ENCODE data around the gene PHF20.
"Not testable (repeated sequence)": the region's sequence is repeated elsewhere in the genome, so short reads cannot be mapped to it uniquely, and the experiment has no call there.

Gene PHF20

DNA sequence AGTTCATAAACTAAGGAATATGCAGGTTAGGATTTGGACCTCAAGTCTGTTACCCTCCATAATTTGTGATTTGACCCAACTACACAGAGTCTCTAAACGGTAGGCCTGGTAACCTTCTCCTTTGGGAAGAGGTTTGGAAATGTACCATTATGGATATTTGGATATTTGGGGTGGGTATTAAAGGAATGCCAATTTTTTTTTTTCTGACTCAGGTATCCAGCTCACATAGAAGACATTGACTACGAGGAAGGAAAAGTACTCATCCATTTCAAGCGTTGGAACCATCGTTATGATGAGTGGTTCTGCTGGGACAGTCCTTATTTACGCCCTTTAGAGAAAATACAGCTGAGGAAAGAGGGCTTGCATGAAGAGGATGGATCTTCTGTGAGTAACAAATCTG, 70.5 kb downstream of the PHF20 start:
- no peak for DNase-seq

GRCh38 chr20:35843894-35844293, 72.1 kb downstream of the PHF20 start:
- not testable (repeated sequence) for DNase-seq

- DNase-seq: no peak
Observed at GRCh38 chr20:35845561-35845960, 73.7 kb downstream of the PHF20 start.

GRCh38 chr20:35849706-35850105, 77.9 kb downstream of the PHF20 start:
- no peak for DNase-seq

- DNase-seq: not testable (repeated sequence)
Observed at GRCh38 chr20:35851659-35852058, 79.8 kb downstream of the PHF20 start.

DNA sequence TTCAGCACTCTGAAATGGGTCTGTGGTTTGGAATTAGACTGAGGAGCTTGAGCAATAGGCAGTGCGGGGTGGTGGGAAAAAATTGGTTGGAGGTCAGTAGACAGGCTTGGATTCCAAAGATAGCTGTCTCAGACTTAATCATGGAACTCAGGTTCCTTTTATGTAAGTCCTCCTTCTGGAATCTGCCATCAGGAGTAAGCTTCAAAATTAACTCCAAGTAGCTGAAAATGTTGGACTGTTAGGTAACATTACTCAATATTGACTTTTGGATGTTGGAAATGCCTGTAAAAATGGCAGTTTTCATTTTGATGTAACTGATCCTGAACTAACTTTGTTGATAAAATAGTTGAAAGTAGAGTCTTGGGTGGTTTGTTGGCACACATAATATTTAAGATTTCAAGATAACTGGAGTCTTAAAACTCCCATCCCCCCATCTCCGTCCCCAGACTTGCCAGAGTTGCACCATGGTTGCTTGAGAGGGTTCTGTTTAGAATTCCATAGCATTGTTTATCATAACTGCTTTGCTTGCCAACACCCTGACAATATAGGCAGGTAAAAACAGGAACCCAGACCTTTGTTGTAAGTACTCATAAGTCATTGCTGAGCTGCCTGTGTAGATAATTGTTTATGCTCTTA, 83.0 kb downstream of the PHF20 start:
- DNase-seq: no peak

GRCh38 chr20:35855641-35856040, 83.8 kb downstream of the PHF20 start:
- DNase-seq: not testable (repeated sequence)

DNA sequence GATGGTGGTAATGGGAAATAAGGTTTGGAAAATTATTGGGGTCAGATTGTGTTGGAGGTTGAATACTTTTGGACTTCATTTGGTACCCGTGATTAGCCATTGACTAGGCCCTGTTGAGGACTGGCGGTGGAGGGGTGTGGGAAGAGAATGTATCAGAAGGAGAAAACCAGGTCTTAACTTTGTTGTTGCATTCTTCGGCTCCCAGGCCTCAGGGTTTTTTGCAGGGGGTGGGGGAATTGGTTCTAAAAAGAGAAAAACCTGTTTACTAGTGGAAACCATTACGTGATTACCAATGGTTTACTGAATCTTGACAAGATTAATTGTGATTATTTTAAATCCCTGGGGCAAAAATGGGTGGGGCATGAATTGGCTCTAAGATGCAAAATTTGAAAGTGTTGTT, 85.1 kb downstream of the PHF20 start:
- DNase-seq: no peak

DNA sequence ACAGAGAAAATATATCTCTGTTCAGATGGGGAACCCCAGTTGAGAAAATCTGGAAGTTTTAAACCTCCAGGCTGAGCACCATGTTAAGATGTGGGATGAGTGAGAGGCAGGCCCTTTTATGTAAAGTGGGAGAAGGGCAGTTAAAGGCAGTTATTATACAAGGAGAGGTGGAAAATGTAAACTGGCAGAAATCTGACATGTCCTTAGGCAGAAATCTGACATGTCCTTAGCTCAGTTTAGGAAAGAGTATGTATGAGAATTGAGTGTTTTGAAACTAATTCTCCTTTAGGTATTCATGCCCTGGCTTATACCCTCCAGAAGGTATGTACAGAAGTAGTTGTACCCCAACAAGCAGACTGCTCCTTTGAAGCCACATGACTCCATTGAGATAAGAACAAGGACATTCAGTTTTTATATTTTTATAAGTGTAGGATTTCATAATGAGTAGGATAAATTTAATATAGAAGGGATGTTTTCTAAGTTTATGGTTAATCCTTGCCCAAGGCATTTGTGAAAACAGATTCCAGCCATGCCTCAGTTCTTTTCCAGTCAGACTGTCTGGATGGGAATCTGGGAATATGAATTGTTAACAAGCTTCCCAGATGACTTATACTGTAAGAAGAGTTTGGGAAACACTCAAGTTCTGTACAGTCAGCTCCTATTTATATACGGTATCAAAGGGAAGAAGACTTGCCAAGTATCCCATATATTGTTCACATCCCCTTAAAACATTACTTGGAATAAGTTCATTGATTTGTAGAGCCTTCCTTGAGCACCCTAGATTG, 94.8 kb downstream of the PHF20 start:
- no peak for DNase-seq

DNA sequence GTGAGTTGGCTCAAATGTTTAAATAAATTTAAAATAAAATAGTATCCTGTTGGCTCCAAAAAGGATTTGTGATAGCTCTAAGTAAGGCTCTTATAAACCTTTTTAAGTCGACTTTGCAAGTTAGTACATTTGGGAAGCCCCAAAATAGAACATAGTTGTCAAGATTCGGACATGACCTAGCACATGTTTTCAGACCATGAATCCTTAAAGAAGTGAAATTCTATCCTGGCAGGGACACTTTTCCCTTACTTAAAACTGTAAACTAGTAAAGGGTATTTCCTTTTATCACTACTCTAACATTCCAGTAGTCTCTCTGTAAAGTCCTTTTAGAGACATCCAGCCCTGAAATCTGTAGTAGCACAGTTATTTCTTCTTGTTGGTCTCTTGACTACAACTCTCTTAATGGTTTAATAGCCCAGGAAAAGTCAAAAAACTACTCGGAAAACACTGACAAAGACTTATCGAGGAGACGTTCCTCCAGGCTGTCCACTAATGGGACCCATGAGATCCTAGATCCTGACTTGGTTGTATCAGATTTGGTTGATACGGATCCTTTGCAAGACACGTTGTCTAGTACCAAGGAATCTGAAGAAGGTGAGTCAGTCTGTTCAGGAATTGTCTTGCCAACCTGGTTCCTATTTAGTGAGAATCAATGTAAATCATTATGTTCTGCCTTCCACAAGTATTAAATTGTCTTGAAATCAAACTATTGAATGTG, 98.9 kb downstream of the PHF20 start:
- DNase-seq: no peak

- DNase-seq: peak; percentile 36
Observed at GRCh38 chr20:35871259-35871771, 99.5 kb downstream of the PHF20 start.

- no peak for DNase-seq
Observed at GRCh38 chr20:35876033-35876320, 104.2 kb downstream of the PHF20 start.

GRCh38 chr20:35877611-35878010, 105.8 kb downstream of the PHF20 start:
- DNase-seq: no peak

DNA sequence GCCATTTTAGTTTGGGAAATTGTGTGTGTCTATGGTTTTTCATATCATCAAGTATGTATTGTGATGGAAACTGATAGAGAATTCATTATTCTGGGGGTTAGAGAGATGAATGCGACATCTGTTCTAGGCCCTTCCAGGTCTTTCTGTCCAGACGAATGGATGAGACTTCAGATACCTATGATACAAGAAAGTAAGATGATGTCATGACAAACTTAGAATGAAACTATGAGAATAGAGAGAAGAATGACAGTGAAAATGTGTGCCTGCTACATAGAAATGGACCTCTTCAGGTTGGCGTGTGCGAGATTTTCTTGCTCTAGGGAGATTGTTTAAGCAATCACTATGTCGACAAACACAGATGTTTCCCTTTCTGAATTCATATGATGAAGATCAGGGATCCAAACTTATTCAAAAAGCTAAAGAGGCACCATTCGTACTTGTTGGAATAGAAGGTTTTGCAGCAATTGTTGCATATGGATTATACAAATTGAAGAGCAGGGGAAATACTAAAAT, 106.4 kb downstream of the PHF20 start:
- no peak for DNase-seq

GRCh38 chr20:35881676-35882075, 109.9 kb downstream of the PHF20 start:
- no peak for DNase-seq

GRCh38 chr20:35882427-35883161, 110.8 kb downstream of the PHF20 start:
- not testable (repeated sequence) for DNase-seq

- DNase-seq: no peak
Observed at GRCh38 chr20:35883336-35883777, 111.5 kb downstream of the PHF20 start.

DNA sequence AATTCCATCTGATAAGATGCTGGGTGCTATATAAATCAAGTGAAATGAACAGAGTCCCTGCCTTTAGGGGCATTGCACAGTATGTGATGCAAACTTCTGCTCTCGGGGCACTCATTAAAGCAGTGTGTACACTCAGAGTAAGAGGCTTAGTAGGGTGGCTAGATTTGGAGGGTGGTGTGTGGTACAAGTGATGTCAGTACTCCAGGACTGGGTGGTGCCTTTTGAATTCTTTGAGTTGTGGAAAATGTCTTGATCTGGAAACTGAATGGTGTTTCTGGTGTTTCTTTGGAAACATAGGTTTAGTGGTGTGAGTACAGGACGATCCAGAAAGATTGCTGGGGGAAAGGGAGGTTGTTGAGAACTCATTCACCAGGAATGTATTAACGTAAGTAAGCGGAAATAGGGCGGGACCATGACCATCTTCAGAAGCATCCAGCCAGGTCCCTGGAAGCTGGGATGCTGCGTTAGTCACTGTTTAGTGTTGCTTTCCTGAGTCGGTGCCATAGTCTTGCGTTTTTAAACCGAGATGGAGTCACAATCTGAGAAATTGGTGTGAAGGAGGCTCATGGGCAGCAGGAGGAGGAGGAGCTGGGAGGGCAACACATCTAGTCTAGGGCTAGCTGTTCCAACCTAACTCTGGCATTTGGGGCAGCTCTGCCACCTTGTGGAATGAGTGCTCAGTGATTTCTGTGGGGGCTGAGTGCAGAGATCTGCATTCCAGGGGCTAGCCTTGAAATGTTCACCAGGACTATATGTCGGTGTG, 112.1 kb downstream of the PHF20 start:
- peak; percentile 81 for DNase-seq

DNA sequence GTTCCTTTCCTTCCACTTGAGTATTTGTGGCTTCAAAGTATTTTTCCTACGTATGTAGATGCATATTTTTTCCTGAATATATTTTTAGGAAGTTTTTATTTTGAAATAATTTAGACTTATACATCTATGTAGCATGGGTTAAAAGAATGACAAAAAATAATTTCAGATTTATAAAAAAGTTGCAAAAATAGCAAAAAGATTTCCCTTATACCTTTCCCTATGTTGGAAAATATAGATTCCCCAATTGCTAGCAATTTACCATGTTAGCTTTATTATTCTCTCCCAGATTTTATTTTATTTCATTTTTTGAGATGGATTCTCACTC, 112.7 kb downstream of the PHF20 start:
- no peak for DNase-seq

GRCh38 chr20:35885212-35885611, 113.4 kb downstream of the PHF20 start:
- DNase-seq: no peak

- no peak for DNase-seq
Observed at GRCh38 chr20:35886537-35886936, 114.7 kb downstream of the PHF20 start.

DNA sequence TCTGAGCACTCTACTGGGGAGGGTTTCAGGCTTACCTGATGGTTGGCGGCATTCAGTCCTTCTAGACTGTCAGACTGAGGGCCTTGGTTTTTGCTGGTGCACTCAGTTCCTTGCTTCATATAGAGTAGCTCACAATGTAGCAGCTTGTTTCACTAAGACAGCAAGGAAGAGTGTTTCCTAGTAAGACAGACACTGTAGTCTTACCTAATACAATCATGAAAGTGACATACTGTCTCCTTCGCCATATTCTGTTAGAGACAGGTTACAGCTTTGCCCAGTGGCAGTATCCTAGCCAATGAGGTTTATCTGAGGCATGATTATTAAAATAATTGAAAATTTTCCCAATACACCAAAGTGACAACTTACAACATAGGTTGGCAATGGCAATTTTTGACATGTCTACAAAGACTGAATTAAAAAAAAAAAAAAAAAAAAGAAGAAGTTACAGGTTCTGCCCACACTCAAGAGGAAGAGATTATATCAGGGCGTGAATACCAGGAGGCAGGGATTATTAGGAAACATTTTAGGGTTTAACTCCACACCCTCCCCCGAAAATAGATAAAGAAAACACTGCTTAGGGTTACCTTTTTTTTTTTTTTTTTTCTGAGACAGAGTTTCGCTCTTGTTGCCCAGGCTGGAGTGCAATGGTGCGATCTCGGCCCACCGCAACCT, 115.7 kb downstream of the PHF20 start:
- DNase-seq: peak; percentile 60

All from hematopoietic multipotent progenitor cell treated with erythropoietin and hydrocortisone succinate and interleukin-3 and kit ligand, for 8 days (in vitro differentiated cells).